IMR-90 (cell line): ENCODE results near the gene CTNNAL1. TPM values are rescaled to one million over a fixed set of nuclear protein-coding genes. Genes with fewer than 3 reads are reported as not detected.

Experiments used
- ATAC-seq: fragments of 200-7000 bp; cut with Tn5 transposase; 2 replicates; pipeline ENCODE4 v1.9.1; 2020; ENCODE audit warnings: low read depth, mild to moderate bottlenecking, moderate library complexity
- BruUV-seq: library from RNA; stranded (reverse); fragments of 400-500 nt; replicated peaks from 2 replicates; lab custom pipeline; 2021; lab: Mats Ljungman, UMichigan
- CTCF ChIA-PET: fragments of 300-600 bp; formaldehyde crosslinking; extraction: SDS; loops from one replicate; lab custom pipeline; 2021; ENCODE audit warnings: antibody characterized with exemption; lab: Yijun Ruan, JAX
- POLR2A ChIA-PET: fragments of 300-600 bp; sonication (Branson Sonifier 250); formaldehyde crosslinking; loops from one replicate; lab custom pipeline; 2022; ENCODE audit warnings: antibody characterized with exemption; ENCODE audit not compliant: unreplicated experiment; lab: Charles Lee
- DNase-seq: peaks from one replicate; pipeline ENCODE4 v3.0.0; 2013
- H2AFZ ChIP-seq: replicated peaks from 2 replicates; pipeline ENCODE3; 2013; ENCODE audit warnings: low read length, mild to moderate bottlenecking; ENCODE audit not compliant: poor library complexity
- H2AK5ac ChIP-seq: 2 replicates; pipeline ENCODE4 v1.6.1; 2013; ENCODE audit warnings: low read depth, low read length, inconsistent platforms
- H2AK9ac ChIP-seq: replicated peaks from 2 replicates; pipeline ENCODE3; 2013; ENCODE audit warnings: mild to moderate bottlenecking, low read depth, low read length, moderate library complexity; ENCODE audit not compliant: poor library complexity
- H2BK120ac ChIP-seq: 2 replicates; pipeline ENCODE4 v1.6.1; 2013; ENCODE audit warnings: low read depth, low read length, inconsistent platforms
- H2BK15ac ChIP-seq: 3 replicates; pipeline ENCODE4 v1.6.1; 2013; ENCODE audit warnings: low read depth, low read length, inconsistent platforms
- H2BK20ac ChIP-seq: 2 replicates; pipeline ENCODE4 v1.6.1; 2013; ENCODE audit warnings: low read depth, mild to moderate bottlenecking, inconsistent platforms, low read length, moderate library complexity
- H2BK5ac ChIP-seq: 2 replicates; pipeline ENCODE4 v1.6.1; 2013; ENCODE audit warnings: mild to moderate bottlenecking, low read depth, low read length, inconsistent platforms; ENCODE audit not compliant: poor library complexity, severe bottlenecking
- H3K14ac ChIP-seq: replicated peaks from 2 replicates; pipeline ENCODE4 v1.6.1; 2013; ENCODE audit warnings: low read depth, low read length, inconsistent platforms
- H3K18ac ChIP-seq: 2 replicates; pipeline ENCODE4 v1.6.1; 2013; ENCODE audit warnings: low read depth, low read length, control low read depth
- H3K23ac ChIP-seq: 2 replicates; pipeline ENCODE4 v1.6.1; 2013; ENCODE audit warnings: low read depth, low read length, inconsistent platforms
- H3K27ac ChIP-seq: 2 replicates; pipeline ENCODE4 v1.5.1; 2013; ENCODE audit warnings: mild to moderate bottlenecking, control low read depth, low read length; ENCODE audit not compliant: insufficient read depth
- H3K27me3 ChIP-seq: 2 replicates; pipeline ENCODE4 v1.6.1; 2013; ENCODE audit warnings: low read length; ENCODE audit not compliant: control insufficient read depth, insufficient read depth
- H3K36me3 ChIP-seq: 2 replicates; pipeline ENCODE4 v1.6.1; 2013; ENCODE audit warnings: low read length, mixed read lengths; ENCODE audit not compliant: control insufficient read depth, insufficient read depth
- H3K4ac ChIP-seq: 2 replicates; pipeline ENCODE4 v1.6.1; 2013; ENCODE audit warnings: low read depth, low read length, inconsistent platforms
- H3K4me1 ChIP-seq: 2 replicates; pipeline ENCODE4 v1.6.1; 2013; ENCODE audit warnings: low read length, mixed read lengths; ENCODE audit not compliant: control insufficient read depth, insufficient read depth
- H3K4me2 ChIP-seq: 2 replicates; pipeline ENCODE4 v1.6.1; 2013; ENCODE audit warnings: low read depth, mild to moderate bottlenecking, control low read depth, low read length, moderate library complexity
- H3K4me3 ChIP-seq: 2 replicates; pipeline ENCODE4 v1.5.1; 2013; ENCODE audit warnings: low read depth, mild to moderate bottlenecking, control low read depth, low read length, moderate library complexity; ENCODE audit not compliant: insufficient read depth
- H3K56ac ChIP-seq: 2 replicates; pipeline ENCODE4 v1.6.1; 2013; ENCODE audit warnings: low read length, inconsistent platforms; ENCODE audit not compliant: insufficient read depth; ENCODE audit errors: extremely low read depth
- H3K79me1 ChIP-seq, 2 experiments: 2 replicates each; pipeline ENCODE4 v1.6.1; 2013; ENCODE audit warnings: low read length in 2 of 2, inconsistent platforms in 1 of 2, low read depth in 1 of 2
- H3K9ac ChIP-seq: 2 replicates; pipeline ENCODE4 v1.6.1; 2013; ENCODE audit warnings: low read depth, low read length, control low read depth
- H3K9me1 ChIP-seq: 2 replicates; pipeline ENCODE4 v1.6.1; 2013; ENCODE audit warnings: low read length, inconsistent platforms; ENCODE audit not compliant: insufficient read depth
- H3K9me3 ChIP-seq: 2 replicates; pipeline ENCODE4 v1.6.1; 2013; ENCODE audit warnings: low read length; ENCODE audit not compliant: control insufficient read depth, insufficient read depth
- H4K20me1 ChIP-seq: 2 replicates; pipeline ENCODE4 v1.6.1; 2013; ENCODE audit warnings: low read length, inconsistent platforms; ENCODE audit not compliant: insufficient read depth
- H4K5ac ChIP-seq: 2 replicates; pipeline ENCODE4 v1.6.1; 2013; ENCODE audit warnings: mild to moderate bottlenecking, low read depth, low read length, control low read depth
- H4K8ac ChIP-seq, 2 experiments: 2 replicates each; pipeline ENCODE4 v1.6.1; 2013; ENCODE audit warnings: low read depth in 2 of 2, low read length in 2 of 2, control low read depth in 1 of 2, inconsistent platforms in 1 of 2
- H4K91ac ChIP-seq: 2 replicates; pipeline ENCODE4 v1.6.1; 2013; ENCODE audit warnings: low read depth, low read length, inconsistent platforms; ENCODE audit not compliant: insufficient read depth
- BHLHE40 ChIP-seq: fragments of 150-350 bp; IDR thresholded peaks from 2 replicates; pipeline ENCODE4 v1.6.1; 2016; ENCODE audit warnings: mild to moderate bottlenecking, low read depth, low read length
- CEBPB ChIP-seq: IDR thresholded peaks from 2 replicates; pipeline ENCODE4 v1.6.1; 2012; ENCODE audit warnings: low read depth, low read length, improper control_type of control experiment
- CHD1 ChIP-seq: IDR thresholded peaks from 2 replicates; pipeline ENCODE4 v1.6.1; 2012; ENCODE audit warnings: low read depth, low read length, improper control_type of control experiment
- MAZ ChIP-seq: IDR thresholded peaks from 2 replicates; pipeline ENCODE4 v1.6.1; 2012; ENCODE audit warnings: low read depth, mild to moderate bottlenecking, low read length, improper control_type of control experiment, moderate library complexity, borderline replicate concordance
- MXI1 ChIP-seq: IDR thresholded peaks from 2 replicates; pipeline ENCODE4 v1.6.1; 2012; ENCODE audit warnings: low read depth, mild to moderate bottlenecking, low read length, moderate library complexity, borderline replicate concordance
- NFE2L2 ChIP-seq: fragments of 150-350 bp; IDR thresholded peaks from 2 replicates; pipeline ENCODE4 v1.6.1; 2016; ENCODE audit warnings: low read depth, mild to moderate bottlenecking, low read length
- RCOR1 ChIP-seq: IDR thresholded peaks from 2 replicates; pipeline ENCODE4 v1.6.1; 2012; ENCODE audit warnings: mild to moderate bottlenecking, low read length, improper control_type of control experiment; ENCODE audit not compliant: insufficient replicate concordance
- SMC3 ChIP-seq: fragments of 150-350 bp; IDR thresholded peaks from 2 replicates; pipeline ENCODE4 v1.6.1; 2016; ENCODE audit warnings: low read depth, mild to moderate bottlenecking, antibody characterized with exemption, low read length, moderate library complexity
- WGBS, 2 experiments: methylation state at CpG; one replicate each; pipeline versions ENCODE4 v1.1.5 to v1.1.7; 2013; ENCODE audit warnings: missing lambda C conversion rate in 2 of 2; ENCODE audit not compliant: insufficient read length in 1 of 2; ENCODE audit errors: extremely low coverage in 2 of 2; 5-methylcytosine and 5-hydroxymethylcytosine counted together
- dilution Hi-C: fragments of 300-500 bp; cut with HindIII; formaldehyde crosslinking; loops from one replicate; pipeline ENCODE4 v1.14.3; 2018; ENCODE audit warnings: low sequenced_read_pairs; ENCODE audit not compliant: unreplicated experiment
- in situ Hi-C: fragments of 300-500 bp; cut with MboI; formaldehyde crosslinking; loops from 3 replicates; pipeline ENCODE4 v1.14.3; 2019; ENCODE audit warnings: low sequenced_read_pairs, inconsistent platforms, mixed read lengths
- intact Hi-C: fragments of 100-400 bp; cut with micrococcal nuclease; formaldehyde crosslinking; loops from 2 replicates; pipeline ENCODE4 v1.10.0; 2022
- polyA plus RNA-seq, 3 experiments: library from polyadenylated mRNA; depleted of rRNA; stranded (reverse); fragments of >200 nt; gene quantifications; 2 replicates each; pipeline ENCODE4 v1.2.3, GENCODE V29; 2012; ENCODE audit warnings: low replicate concordance in 1 of 3
- total RNA-seq: library from RNA; depleted of rRNA; stranded (reverse); fragments of >200 nt; gene quantifications from 2 replicates; pipeline ENCODE4 v1.2.3, GENCODE V29; 2012
- TF ChIP-seq, protein P1 (sequence below): fragments of 150-350 bp; IDR thresholded peaks from 2 replicates; pipeline ENCODE4 v1.6.1; 2016; ENCODE audit warnings: low read depth, mild to moderate bottlenecking, low read length, moderate library complexity, borderline replicate concordance

Gene CTNNAL1
- total and polyA plus RNA-seq, 2 of the 4 experiments (the other 2 are of a cell fraction), result 72.3 to 131 TPM

DNA sequence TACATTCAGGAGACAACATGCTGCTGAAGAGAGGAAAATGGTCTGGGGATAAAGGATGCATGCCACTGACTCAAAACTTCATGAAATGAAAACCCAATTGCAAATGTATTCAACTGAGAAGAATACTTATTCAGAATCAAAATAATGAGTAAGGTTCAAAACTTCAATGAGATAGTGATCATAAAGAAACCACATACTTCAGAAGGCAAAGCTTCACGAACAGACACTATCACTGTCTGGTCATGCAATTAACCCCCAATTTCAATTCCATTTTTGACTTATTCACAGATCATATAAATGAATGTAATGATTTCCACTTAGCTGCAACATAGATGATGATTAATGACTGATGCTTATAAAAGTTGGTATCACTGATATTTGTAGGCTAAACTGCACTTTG, 33.0 kb upstream of the CTNNAL1 start:
- Histone ChIP-seq H3K4me1 (no peaks in the 10 kb centered on the region), H3K14ac (no peak overlapping the region), H2BK120ac (no peak overlapping the region), H2BK15ac (no peak overlapping the region), H2AFZ (no peak overlapping the region), H3K79me1 (peaks cover 3 to 6% of the 10 kb centered on the region in 2 experiments; a peak in 2 of 4 replicates), H3K4ac (no peak overlapping the region), H3K9ac (no peak overlapping the region), H4K5ac (no peak overlapping the region), H4K20me1 (no peaks in the 10 kb centered on the region), H3K36me3 (peaks cover 29% of the 10 kb centered on the region), H2BK5ac (no peak overlapping the region), H3K4me2 (no peak overlapping the region), H3K9me3 (peaks cover 3% of the 10 kb centered on the region; the same call in 1 of the 2 replicates), H2AK9ac (no peak overlapping the region), H3K27ac (no peak overlapping the region), H3K9me1 (no peaks in the 10 kb centered on the region), H3K4me3 (no peak overlapping the region), H3K56ac (no peak overlapping the region), H3K27me3 (no peaks in the 10 kb centered on the region), H3K18ac (no peak overlapping the region), H2AK5ac (no peak overlapping the region), H3K23ac (no peak overlapping the region), H4K8ac (no peak overlapping the region), H2BK20ac (no peak overlapping the region), H4K91ac (no peak overlapping the region)
- WGBS, 2 experiments, result no CpG with 5 or more reads among the region's 1 CpG
- ChIA-PET CTCF (no interaction called here), POLR2A (no interaction called here)
- intact Hi-C loops, result no loop called here
- BruUV-seq, result no TSS peak
- TF ChIP-seq MXI1, result no peak
- TF ChIP-seq CHD1, result no peak
- TF ChIP-seq BHLHE40, result no peak
- no peak for TF ChIP-seq MAZ
- TF ChIP-seq CEBPB, result no peak
- no peak for TF ChIP-seq SMC3
- TF ChIP-seq NFE2L2, result no peak
- TF ChIP-seq, protein P1, sequence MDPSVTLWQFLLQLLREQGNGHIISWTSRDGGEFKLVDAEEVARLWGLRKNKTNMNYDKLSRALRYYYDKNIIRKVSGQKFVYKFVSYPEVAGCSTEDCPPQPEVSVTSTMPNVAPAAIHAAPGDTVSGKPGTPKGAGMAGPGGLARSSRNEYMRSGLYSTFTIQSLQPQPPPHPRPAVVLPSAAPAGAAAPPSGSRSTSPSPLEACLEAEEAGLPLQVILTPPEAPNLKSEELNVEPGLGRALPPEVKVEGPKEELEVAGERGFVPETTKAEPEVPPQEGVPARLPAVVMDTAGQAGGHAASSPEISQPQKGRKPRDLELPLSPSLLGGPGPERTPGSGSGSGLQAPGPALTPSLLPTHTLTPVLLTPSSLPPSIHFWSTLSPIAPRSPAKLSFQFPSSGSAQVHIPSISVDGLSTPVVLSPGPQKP, result no peak
- no peak for TF ChIP-seq RCOR1
- DNase-seq (no peak), ATAC-seq (no peak)
- dilution Hi-C loops, result no loop called here
- in situ Hi-C loops, result no loop called here
